Activated T-cell treated with anti-CD3 and anti-CD28 coated beads, Interleukin-2, amount 50 U/mL, for 1 hour (primary cell): ENCODE results near the gene PSMD1.

Experiments used
- DNase-seq: peaks from one replicate; pipeline ENCODE4 v3.0.0-alpha.2; 2020

The PSMD1 gene

DNA sequence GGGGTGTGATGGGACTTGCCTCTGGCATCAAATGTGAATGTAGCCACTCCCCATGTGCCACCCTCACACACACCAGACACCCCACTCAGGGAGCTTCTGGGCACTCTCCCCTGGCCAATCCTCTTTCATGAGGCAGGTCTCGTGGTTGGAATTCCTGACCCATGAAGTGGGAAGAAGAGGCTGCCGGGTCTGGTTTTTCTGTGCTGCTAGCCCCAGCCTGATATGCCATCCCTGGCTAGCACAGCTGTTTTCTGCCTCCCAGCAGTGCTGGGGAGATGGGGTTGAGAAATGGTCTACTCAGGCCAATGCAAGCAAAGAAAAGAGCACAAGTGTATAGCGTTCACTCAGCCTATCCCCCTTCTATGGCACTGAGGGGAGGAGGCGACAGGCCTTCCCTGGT is 20.5 kb upstream of the PSMD1 start:
- no peak for DNase-seq

DNA sequence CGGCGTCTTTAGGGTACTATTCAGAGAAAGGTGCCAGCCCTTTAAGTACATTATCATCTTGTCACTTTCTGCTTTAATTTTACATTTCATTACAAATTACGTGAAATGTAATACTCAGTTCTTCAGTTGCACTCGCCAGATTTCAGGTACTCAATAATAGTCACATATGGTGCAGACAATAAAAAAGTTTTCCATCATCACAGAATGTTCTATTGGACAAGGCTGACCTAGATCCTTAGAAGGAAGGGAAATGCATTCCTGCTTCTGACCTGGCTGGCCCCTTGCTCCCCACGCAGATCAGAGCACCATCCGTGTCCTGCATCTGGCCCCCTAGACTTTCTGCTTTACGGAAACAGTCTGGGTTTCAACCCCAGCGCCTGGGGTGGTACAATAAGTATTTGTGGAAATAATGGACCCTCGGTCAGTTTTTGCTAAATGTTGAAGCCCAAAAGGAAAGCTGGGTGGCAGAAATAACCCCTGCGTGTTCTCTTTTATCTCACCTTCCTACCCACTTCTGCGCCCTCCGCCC is 20.0 kb upstream of the PSMD1 start:
- DNase-seq = no peak

DNA sequence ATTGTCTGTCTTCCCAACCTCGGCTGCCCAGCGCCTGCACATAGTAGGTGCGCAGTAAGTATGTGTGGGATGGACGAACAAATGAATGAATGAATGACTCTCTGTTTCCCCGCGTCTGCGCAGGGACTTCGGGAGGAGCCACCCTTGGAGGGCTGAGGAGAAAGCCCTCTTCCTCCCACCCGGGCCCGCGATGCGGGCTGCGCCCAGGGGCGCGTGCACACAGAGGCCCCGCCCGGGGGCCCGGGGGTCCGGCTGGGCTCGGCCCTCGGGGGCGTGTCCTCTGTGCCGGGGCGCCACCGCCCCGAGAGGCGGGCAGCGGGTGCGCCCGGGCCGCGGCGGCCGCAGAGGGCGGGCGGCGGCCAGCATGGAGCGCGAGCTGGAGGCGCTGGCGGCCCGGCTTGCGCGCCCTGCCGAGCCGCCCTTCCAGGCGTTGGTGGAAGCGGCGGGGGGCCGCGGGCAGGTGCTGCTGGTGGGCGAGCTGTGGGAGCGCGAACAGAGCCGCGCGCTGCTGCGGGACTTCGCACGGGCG is 19.4 kb upstream of the PSMD1 start, which contains the start of gene C2orf72:
Gene C2orf72 (plus strand): TSS at position 322 of the 529 bp plus-strand sequence. CDS start 43 bp downstream, at position 365.
- no peak for DNase-seq

DNA sequence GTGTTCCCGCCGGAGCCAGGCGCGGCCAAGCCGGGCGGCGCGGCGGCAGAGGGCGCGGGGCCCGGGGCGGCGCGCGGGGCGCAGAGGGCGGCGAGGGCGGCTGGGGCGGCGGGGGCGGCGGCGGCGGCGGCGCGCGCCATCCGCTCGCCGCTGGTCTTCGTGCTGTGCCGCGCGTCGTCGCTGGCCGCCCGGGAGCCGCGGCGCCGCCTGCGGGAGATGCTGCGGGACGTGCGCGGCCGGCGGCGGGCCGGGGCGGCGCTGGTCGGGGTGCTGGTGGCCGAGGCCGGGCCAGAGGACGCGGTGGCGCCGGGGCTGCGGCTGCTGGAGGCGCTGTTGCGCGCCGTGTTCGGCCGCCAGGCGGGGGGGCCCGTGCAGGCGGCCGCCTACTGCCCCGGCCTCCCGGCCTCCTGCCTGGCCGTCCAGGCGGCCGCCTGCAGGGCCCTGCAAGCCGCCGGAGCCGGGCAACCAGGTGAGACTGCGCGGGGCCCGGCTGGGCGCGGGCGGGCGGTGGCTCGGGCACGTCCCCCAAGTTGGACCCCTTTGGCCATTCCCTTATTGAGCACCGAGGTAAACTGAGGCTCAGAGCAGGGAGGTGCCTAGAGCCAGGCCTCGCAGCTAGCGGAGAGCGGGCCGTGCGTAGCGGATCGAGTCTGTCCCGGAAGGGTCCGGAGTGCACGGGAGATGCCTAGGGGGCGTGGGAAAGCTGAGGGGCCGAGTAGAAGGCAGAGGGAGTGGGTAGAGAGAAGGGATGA is 18.8 kb upstream of the PSMD1 start:
- DNase-seq = no peak

DNA sequence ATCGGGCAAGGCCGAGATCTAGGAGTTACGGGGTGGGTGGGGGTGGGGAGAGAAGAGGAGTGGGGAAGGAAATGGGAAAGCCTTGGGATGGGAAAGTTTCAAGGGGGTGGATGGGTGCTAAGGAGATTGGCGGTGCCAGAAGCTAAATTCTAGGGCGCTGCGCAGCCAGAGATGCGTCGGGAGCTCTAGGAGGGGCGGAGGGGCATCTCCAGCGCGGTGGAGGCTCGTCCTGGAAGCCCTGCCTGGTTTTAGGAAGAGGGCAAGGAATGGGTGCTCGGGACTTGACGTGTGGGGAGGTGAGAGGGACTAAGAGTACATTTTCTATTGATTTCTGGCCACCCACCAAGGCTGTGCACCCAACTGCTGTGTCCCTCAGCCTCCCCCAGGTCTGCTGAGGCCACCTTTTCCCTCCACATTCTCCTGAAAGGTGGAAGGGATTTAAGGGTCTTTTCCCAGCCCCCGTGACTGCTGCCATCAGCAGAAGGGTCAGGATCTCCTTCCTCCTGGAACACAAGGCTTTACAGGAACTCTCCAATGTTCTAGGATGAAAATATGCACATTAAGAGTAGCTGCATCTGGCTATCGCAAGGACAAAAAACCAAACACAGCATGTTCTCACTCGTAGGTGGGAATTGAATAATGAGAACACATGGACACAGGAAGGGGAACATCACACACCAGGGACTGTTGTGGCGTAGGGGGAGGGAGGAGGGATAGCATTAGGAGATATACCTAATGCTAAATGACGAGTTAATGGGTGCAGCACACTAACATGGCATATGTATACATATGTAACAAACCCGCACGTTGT is 18.0 kb upstream of the PSMD1 start:
- DNase-seq = no peak

DNA sequence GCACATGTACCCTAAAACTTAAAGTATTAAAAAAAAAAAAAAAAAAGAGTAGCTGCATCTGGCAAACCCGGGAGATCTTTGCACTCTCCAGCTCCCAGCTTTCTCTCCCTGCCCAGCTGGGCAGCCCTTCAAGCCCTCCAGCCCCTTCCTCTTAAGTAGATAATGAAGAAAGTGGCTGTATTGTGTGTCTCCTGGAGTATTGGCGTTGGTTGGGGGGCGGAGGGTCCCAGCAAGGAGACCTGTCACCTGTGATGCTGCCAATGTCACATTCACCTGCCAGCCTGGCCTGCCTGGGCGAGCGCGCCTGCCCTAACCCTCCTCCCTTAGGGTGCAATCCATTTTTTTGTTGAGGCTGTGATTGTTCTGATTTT is 17.4 kb upstream of the PSMD1 start:
- no peak for DNase-seq

DNA sequence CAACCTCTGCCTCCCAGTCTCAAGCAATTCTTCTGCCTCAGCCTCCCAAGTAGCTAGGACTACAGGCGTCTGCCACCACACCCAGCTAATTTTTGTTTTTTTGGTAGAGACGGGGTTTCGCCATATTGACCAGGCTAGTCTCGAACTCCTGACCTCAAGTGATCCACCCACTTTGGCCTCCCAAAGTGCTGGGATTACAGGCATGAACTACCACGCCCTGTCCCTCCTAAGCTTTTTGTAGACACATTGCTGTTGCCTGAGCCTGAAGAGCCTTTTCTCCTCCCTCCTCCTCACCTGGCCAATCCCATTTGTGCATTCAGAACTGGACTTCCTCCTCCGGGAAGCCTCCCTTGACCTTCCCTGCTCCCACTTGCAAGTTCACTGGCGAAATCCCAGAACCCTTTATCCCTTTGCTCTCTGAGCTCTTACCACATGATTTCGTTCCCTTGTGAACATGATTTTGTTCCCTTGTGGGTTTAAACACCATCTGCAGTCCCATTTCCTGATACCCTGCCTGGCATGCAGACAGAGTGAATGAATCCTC is 16.8 kb upstream of the PSMD1 start:
- no peak for DNase-seq

DNA sequence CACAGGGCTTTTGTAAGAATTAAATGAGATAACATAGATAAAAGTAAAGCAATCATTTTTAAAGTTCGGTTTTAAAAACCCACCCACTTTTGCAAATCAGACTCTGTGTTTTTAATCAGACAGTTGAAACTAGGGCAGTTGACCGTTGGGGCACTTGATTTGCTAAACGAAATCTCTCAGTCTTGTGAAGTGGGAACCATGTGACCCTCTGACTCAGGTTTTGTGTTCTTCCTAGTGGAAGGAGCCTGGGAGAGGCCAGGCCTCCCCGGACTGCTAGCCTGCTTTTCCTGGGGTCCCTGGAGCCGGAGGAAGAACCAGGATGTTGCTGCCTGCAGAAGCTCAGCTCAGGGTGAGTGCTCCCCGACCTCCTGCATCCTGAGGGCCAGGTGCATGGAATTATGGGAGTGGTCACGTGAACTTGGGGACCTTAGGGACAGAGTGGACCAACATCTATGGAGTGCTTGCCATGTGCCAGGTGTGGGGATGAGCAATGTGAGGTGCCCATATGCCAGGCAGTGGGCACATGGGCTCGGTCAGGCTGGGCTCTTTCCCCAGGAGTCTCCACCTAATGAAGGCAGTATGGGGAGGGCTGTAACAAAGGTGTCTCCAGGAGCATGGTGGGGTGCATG is 15.5 kb upstream of the PSMD1 start:
- no peak for DNase-seq

DNA sequence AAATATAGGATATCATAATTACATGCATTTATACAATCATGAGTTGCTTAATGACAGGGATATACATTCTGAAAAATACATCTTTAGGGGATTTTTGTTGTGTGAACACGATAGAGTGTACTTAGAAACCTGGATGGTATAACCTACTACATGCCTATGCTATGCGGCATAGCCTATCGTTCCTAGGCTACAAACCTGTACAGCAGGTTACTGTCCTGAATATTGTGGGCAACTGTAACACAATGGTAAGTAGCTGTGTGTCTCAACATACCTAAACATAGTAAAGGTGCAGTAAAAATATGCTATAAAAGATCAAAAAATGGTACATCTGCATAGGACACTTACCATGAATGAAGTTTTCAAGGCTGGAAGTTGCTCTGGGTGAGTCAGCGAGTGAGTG is 12.9 kb upstream of the PSMD1 start:
- no peak for DNase-seq

DNA sequence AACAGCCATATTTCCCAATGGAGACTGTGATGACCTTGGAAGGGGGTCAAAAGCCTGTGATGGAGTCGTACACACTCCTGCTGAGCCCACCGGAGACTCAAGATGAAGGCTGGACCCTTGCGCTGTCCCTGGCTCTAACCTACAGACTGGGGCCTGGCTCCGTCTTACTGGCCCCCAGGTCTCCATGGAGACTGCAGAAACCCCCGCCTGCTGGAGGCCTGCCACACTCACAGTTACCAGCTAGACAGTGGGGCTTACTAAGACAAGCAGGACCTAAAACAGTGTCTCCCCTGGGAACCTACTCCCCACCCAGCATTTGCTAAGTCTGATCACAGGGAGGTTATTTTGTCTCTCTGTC is 9.8 kb upstream of the PSMD1 start:
- no peak for DNase-seq

DNA sequence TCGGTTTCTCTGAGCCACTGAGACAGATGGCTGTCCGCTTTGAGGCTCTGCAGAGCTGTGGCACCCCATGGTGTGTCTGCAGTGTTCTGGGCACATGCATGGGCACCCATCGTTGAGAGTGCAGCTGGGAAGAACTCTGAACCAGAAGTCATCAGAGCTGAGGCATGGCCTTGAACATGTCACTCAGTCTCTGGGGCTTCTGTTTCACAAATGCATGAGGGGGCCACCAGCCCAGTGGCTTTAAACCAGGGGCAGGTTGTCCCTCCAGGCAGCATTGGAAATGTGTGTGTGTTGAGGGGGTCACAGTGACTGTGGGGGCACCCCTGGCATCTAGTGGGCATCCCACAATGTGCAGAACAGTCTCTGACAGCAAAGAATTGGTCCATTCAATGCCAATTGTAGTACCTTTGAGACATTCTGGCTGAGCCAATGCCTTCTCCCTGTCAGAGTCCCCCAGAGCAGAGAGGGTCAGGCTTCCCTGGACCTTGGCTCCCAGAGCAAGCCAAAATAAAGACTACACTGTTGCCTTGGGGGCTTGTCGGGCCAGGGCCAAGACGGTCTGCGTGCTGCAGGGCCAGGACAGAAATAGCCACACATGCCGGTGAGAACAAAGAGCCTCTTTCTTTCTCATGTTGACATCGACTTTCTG is 9.3 kb upstream of the PSMD1 start:
- DNase-seq = no peak

DNA sequence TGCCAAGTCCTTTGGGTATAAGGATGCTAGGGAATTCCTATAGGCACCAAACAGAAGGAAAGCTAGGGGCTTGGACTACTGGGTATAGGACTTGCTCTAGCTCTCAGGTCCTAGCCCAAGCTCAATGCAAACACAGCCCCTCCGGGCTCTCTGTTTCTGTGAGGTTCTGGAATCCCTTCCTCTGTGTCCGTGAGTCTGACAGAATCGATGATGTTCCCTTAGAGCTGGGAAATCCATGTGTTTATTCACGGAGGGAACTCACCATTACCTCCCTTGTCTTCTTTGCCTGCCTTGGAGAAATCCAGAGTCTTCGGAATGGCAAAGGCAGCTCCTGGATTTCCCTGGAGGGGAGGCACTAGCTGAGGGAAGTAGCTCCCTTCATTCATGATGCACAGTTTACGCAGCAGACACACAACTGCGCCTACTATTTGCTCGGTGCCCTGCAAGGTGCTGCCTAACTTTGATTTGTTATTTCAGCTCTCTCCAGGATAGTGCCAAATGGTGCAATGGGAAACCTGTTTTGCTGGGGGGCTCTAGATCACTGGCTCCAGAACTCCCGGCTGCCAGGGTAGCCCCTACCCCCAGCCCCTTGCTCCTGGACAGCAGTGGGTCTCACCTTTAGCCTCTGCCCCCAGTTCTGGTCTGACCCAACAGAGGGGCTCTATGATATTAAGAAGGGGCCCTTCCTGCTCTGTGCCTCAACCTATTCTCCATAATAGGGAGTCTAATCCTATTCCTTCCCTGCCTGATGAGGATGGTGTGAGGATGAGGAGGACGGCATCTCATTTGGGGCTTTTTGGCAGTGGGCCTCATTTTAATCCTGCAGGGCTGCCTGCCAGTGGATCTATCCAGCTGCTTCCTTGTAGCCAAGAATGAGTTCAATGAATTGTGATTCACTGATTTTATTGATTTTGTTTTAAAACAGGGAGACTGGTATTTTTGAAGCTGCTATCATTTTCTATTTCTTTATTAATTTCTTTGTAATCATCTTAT is 8.4 kb upstream of the PSMD1 start:
- DNase-seq = no peak

DNA sequence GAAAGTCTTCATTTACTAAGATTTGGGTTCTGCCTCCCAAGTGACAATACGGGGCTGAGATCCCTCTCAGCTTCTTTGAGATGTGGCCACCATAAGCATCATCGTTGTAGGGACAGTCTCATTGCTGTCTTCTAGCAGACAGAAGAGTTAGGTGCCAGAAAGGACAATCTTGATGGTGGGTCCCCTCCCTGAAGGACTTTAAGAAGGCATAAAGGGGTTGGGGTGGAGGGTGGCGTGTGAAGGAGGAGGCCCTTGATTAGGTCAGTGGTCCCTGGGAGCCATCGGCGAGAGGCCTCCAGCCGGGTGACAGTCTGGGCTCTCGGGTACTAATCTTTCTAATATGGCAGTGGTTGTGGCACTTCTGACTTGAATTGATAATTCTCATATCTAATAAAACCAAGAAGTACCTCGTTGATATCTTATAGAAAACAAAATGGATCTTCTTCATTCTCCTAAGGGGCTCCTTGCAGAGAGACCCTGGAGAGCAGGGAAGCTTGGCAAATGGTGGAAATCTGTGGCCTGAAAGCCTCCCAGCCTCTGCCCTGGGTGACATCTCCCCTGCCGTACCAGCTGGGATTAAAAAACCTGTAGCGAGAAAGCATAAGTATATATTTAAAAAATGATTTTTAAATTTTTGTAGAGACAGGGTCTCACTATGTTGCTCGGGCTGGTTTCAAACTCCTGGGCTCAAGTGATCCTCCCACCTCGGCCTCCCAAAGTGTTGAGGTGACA is 7.2 kb upstream of the PSMD1 start:
- DNase-seq = no peak

DNA sequence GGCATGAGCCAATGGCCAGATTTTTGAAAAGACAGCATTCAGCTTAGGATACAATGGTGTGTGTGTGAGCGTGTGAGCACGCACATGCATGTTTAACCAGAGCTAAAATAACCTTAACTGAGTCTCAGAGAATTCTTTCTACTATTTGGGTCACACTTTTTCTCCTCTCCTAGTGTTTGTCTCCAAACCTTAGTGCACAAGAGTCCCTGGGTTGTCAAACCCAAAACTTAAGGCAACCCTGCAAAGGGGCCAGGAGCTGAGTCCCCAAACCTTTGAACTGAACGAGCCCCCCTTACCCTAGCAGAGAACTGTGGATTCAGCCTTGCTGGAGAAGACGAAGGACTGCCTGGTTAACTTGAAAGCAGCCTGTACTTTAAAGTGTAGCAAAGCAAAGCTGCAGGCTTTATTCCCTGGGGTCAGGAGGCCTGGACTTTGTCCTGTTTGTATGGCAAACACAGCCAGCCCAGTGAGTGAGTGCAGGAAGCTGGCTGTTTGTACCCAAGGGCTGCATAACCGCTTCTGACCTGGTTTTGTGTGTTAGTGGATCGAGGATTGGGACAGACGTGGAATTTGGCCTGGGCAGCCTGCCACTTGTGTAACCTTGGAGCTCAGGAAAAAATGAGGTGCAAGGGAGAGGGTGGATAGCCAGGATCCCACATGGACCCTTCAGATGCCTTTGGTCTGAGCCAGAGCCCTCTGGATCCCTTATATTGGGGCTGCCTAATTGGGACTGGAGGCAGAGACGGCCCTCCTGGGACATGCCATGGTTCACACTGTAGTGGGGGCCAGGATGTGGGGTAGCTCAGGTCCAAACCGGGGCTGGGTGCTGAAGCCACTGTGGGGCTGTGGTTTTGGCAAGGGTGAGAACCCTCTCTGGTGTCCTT is 6.4 kb upstream of the PSMD1 start:
- no peak for DNase-seq

DNA sequence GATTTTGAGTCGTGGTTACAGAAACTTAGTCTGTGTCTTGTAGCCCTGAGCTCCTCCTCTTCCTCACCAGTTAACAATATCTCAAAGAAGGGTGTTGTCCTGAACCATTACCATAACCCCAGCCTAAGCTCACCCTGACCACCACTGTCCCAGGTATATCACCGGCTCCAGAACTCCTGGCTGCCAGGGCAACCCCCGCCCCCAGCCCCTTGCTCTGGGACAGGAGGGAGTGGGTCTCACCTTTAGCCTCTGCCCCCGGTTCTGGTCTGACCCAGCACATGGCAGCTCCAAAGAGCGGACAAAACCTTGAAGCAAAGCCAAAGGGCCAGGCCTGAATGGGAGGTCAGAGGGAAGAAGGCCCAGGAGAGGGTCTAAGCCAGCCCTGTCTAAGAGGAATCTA is 5.6 kb upstream of the PSMD1 start:
- DNase-seq = no peak

DNA sequence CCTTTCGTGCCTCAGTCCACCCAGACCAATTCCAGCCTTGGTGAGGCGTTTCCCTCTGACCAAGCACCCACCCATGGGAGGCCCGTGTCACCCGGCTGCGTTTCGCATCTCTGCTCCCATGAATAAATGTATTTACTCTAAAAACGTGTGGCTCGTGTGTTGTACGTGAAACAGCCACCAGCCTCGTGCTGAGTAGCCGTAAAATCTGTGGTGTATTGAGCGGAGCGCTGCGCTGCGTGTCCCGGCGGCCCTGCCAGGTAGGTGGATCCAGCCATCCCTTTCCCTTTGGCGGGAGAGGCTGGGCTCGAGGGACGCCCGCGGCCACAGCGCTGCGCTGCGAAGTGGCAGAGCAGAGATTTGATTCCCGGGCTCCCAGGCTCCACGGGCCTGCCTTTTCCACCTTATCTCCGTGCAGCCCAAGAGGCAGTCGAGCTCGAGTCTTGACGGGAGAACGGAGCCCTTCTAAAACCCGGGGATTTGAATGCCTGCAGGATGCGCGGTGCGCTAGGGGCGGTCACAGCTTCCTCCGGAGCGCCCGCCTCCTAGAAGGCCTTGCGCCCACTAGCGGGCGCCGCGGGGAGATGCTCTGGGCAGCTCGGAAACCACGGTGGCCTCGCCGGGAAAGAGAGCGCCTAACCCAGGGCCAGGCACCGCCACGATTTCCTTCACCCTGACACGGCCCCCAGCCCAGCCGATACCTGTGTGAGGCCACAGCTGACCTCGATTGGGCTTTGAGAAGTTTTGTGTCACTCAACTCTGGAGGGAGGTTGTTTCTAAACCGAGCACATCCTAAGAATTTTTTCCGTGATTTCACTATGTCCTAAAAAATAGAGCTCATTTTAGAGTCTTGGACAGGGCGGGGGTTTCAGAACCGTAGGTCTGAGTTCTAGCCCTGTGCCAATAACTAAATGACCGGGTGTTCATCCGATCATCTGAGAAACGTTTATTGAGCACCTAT is 3.9 kb upstream of the PSMD1 start:
- DNase-seq = peak; percentile 84

DNA sequence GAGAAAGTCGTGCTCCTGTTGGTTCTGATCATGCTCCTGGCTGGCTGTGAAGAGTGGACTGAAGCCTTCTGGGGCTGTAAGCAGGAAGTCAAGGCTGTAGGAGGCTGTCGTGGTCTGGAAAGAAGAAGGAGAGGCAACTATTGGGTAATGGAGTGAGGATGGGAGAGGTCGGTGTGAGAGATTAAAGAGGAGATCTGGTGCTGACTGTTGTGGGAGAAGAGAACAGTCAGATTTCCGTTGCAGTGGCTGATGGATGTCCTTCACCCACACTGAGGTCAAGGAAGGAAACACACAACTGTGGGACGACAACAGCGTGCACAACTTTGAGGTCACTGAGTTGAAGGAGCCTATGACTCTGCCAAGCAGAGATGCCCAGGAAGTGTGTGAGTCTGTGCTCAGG is 2.8 kb upstream of the PSMD1 start:
- DNase-seq = no peak

DNA sequence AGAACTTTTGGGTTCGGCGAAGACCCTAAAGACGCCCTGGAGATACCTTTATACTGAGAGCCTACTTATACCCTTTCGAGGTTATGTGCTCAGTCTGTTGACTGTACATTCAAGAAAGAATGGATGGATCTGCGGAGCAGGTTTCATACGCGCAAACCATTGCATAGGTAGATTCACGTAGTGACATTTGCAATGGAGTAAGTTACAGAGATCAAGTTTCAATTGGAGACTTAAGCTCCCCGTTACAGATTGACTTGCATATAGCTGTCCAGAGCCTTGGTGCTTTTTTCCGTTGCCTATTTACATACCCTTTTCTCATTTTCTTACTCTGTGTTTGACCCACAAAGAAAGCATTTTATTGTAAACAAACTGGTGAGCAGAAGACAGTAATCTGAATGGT is 923 bp downstream of the PSMD1 start:
- no peak for DNase-seq
